GM18519 (cell line): Measurements from ENCODE around the gene MORN1.
"Not testable (repeated sequence)": the region's sequence is repeated elsewhere in the genome, so short reads cannot be mapped to it uniquely, and the experiment has no call there.

ENCODE experiments used
- ATAC-seq: cut with Tn5 transposase; IDR thresholded peaks from one replicate; pipeline ENCODE4 v1.9.1; 2021; ENCODE audit warnings: mild to moderate bottlenecking, moderate library complexity; ENCODE audit not compliant: unreplicated experiment, low FRiP score

The MORN1 gene

GRCh38 chr1:2341706-2342383 lies 49.5 kb downstream of the MORN1 start:
- ATAC-seq = no peak

DNA sequence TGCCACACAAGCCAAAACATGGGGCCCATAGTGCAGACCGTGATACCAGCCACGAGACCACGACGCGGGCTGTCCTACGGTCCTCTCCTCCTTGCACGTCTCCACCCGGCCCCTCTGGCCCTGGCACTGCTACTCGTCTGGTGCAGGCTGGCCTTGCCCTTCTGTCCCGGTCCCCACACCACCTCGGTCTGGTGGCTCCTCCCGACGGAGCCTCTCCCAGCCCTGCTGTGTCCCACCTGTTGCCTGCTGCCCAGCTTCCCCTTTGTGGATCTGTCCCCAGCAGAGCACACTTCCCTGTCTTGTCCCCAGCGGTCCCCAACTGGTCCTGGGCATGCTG lies 50.5 kb downstream of the MORN1 start:
- ATAC-seq = no peak

DNA sequence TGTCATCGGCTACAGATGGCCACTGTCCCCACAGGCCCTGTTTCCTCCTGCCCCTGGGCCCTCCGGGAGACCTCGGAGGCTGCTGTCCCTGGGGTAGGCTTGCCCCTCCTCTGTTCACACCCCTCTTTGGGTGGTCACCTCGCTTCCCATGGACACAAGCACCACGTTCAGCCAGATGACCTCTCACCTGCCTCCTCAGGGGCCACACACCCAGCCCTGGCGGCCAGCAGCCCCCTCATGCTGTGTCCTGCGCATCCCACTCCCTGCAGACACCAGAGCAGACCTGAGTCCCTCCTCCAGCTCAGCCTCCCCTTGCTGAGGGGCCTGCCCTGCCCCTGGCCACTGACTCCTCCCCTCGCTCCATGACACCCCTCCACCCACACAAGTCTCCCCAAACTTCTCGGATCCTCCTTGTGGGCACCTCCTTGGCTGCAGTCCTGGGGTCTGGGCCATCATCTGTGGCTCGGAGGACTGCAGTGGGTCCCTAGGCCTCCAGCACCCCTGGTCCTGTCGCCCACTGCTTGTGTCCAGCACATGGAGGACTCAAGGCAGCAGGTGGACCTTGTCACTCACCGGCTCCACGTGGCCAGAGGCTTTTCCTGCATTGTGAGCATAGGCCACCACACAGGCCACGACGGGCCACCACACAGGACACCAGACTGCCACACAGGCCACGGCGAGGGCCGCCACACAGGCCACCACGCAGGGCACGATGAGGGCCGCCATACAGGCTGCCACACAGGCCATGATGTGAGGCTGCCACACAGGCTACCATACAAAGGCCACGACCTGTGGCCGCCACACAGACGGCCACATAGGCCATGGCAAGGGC lies 51.1 kb downstream of the MORN1 start:
- ATAC-seq = no peak

DNA sequence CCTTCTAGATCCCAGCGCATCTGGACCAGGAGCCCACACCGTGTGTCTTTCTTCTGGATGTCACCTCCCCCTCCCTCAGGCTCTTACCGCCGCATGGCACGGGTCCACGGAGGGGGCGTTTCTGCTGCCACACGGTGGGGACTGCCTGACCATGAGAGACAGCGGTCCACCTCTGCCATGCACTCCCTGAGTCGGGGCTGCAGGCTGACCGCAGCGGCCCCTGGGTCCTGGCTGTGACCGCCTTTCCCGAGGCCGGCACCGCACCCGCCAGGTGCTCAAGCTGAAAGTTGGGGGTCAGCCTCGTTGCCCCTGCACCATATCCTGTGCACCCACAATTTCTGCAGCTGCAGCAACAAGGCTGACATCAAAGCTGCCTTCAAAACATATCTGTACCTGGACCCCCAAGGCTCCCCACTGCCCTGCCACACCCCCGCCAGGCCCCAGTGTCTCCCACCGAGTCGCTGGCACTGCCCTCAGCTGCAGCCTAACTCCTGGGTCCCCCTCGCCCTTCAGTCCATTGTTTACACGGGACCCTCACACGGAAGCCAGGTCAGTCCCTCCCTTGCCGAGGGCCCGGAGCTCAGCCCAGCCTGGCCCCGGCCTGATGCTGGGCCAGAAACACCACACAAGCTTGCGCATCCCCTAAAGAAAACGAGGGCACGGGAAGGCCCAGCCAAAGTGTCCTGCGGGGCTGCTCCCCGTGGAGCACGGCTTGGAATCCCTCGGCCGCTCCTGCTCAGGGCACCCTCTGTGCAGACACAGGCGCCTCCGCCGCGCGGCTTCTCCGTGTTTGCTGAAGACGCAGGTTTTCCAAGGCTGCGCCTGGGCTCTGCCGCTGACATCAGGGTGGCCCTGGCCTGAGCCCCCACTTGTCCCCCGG lies 51.9 kb downstream of the MORN1 start:
- no peak for ATAC-seq

- ATAC-seq = no peak
These were observed 53.9 kb downstream of the MORN1 start for GRCh38 chr1:2337501-2337900.

DNA sequence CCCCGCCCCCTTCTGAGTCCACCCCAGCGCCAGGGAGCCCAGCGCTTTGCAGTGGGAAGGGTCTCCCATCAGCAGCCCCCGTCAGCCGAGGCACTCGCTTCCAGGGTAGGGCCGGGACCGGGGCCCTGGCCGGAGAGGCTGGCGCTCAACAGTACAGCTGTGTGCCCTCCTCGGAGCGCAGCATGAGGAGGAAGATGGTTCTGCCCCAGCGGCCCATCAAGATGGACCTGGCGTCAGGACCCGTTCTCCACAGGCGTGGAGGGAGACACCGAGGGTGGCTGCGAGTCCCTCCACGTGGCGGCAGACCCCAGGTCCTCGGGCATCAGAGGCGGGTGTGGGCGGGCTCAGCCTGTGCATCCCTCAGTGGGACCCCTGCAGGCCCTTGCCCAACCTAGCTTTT lies 54.3 kb downstream of the MORN1 start:
- ATAC-seq = no peak

- ATAC-seq = no peak
These were observed 54.9 kb downstream of the MORN1 start for GRCh38 chr1:2336499-2336898.

DNA sequence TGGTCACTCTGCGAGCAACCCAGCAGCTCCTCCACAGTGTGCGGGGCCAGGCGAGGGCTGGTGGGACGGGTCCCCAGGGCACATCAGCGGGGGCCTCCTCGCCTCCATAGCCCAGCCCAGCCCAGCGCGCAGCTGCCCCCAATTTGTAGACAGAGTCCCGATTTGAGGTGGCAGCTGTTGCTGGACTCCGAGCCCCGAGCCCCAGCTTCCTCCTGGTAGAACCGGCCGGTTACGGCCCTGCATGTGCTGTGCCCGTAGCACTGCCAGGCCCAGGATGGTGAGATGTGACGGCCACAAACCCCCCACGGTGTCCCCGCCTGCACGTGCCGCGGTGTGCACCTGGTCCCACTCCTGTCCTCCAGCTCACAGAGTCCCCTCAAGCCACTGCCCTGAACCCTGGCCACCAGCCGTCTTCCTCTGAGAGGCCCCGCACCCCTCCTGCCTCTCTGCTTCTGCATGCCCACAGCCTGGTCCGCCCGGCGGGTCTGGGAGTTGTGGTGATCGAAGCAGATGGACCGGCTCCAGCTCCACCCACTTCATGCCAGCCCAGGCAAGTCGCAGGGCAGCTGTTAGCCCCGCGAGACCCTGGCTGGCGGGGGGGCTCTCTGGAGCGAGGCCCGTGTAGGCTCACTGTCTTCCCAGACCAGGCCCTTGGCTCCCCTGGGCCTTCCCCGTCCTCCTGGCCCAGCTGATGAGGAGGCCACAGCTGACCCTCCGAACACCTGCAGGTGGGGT lies 55.5 kb downstream of the MORN1 start:
- no peak for ATAC-seq

DNA sequence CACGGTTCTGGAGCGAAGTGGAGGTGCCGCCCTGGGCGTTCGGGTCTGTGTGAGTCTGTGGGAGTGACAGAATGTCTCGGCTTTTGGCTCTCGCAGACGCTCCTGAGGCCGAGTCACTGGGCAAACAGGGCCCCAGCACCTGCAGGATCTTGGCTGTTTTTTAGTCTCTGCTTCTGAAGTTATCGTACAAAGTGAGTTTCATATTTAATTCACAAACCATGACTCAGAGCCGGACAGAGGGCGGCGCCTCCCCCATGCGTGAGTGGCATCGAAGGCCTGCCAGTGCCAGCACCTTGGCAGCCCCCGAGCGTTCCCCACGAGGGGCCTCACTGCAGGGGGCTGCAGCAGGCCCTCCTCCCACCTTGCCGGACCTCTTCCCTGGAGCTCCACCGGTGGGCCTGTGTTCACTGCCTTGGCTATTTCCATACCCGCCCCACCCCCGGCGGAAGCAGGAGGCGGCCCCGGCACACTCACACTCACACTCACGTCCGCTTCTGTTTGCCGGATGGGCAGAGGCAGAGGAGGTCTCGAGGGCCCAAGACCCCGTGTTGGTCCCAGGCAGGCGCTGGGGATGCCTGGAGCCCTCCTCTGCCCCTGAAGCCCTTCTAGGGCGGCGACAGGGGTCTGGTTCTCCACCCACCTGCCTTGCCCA lies 56.3 kb downstream of the MORN1 start:
- no peak for ATAC-seq

- no peak for ATAC-seq
These were observed 57.0 kb downstream of the MORN1 start for GRCh38 chr1:2334366-2334765.

DNA sequence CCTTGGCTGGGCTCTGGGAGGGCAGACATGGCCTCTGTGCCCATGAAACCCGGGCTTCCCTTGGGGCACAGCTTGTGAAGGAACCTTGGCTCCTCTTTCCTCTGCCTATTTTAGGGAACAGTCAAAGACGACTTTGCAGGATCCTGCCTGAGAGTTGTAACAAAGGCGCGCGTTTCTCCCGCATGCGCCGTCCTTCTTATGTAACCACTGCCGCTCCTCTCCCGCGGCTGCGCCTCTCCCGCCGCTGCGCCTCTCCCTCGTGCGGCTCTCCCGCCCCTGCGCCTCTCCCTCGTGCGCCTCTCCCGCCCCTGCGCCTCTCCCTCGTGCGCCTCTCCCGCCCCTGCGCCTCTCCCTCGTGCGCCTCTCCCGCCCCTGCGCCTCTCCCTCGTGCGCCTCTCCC lies 59.8 kb downstream of the MORN1 start:
- not testable (repeated sequence) for ATAC-seq

DNA sequence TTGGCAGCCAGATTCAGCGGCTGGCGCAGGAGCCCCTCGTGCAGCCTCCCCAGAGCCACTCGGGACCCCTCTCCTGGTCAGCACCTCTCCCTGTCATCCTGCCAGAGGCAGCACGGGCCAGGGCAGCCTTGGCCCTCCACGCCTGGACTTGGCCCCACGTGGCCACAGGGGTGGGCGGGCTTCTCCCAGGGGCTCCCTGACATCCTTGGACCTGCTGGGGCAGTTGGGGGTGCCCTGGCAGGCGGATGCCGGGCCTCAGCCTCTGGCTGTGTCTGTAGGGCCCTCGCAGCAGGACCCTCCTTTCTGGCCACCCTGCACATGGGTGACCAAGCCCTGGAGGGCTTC lies 60.2 kb downstream of the MORN1 start:
- no peak for ATAC-seq

DNA sequence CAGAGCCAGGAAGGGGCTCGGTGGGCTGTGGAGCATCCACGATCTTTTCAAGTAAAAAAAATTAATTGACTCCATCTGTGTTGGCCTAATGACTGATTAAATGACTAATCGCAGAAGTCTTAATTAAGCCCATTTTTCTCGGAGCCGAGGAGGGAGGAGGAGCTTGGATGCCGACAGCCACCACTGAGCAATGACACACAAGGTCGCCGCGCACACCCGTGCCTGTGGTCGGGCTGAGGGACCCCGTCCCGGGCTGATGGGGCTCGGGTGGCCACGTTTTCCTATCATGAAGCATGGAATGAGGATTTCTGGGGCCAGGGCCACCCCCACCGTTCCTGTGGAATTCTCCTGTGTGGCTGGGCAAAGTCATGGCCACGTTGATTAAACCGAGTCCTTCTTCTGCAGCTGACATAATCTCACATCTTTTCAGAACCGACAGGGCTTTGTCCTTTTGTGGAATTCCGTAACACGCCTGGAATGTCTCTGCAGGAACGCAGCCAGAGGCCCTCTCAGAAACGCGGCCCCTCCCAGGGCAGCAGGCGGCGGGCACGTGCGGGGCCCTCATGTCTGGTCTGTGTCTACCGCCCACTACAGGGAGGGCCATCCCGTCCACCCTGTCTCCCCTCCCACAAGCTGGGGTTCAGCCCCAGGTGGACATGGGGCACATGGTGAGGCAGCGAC lies 60.7 kb downstream of the MORN1 start:
- no peak for ATAC-seq

GRCh38 chr1:2330035-2330434 lies 61.3 kb downstream of the MORN1 start:
- ATAC-seq = no peak

- no peak for ATAC-seq
These were observed 62.5 kb downstream of the MORN1 start for GRCh38 chr1:2328676-2329455.

GRCh38 chr1:2327841-2328240 lies 63.5 kb downstream of the MORN1 start:
- ATAC-seq = no peak

DNA sequence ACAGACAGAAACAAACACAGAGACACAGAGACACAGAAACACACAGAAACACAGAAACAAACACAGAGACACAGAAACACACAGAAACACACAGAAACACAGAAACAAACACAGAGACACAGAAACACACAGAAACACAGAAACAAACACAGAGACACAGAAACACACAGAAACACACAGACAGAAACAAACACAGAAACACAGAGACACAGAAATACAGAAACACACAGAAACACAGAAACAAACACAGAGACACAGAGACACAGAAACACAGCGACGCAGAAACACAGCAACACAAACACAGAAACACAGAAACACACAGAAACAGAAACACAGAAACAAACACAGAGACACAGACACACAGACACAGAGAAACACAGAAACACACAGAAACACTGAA lies 64.2 kb downstream of the MORN1 start:
- ATAC-seq = not testable (repeated sequence)

DNA sequence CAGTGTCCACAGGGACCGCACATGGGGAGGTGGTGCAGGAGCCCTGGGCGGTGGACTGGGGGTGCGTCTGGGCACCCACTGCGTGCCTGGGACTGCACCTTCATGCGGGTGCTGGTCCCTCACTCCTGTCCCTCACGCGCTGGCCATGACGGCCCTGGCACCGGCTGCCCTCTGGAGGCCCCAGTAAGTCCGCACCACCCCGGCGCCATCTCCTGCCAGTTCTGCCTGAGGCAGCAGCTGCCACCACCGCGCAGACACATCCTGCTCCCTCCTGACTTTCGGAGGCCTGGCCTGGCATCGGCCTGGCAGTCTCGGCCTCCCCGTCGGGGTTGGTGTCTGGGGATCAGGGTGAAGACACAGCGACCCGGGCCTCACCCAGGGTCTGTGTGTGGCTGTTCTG lies 64.8 kb downstream of the MORN1 start:
- ATAC-seq = no peak
